H9 (cell line): Measurements from ENCODE around the gene SLC6A18. TPM values are rescaled to one million over a fixed set of nuclear protein-coding genes. Genes with fewer than 3 reads are reported as not detected.
A peak's percentile ranks its signal among the peaks of the same experiment; 100 is the strongest.

Experiments used
- DNase-seq: peaks from one replicate; pipeline ENCODE4 v3.0.0-alpha.2; 2017
- H2AFZ ChIP-seq: one replicate; pipeline ENCODE4 v1.6.1; 2013; ENCODE audit warnings: mild to moderate bottlenecking, low read length, control low read depth, moderate library complexity
- H2AK5ac ChIP-seq: 2 replicates; pipeline ENCODE4 v1.6.1; 2013; ENCODE audit warnings: low read length, control low read depth, mixed read lengths; ENCODE audit not compliant: insufficient read length
- H2BK120ac ChIP-seq: one replicate; pipeline ENCODE4 v1.6.1; 2013; ENCODE audit warnings: low read depth, mild to moderate bottlenecking, low read length, control low read depth, inconsistent platforms; ENCODE audit not compliant: poor library complexity, severe bottlenecking
- H2BK12ac ChIP-seq: 2 replicates; pipeline ENCODE4 v1.6.1; 2013; ENCODE audit warnings: low read length, control low read depth, mixed read lengths, low read depth; ENCODE audit not compliant: insufficient read length
- H2BK15ac ChIP-seq: 2 replicates; pipeline ENCODE4 v1.6.1; 2013; ENCODE audit warnings: low read depth, low read length, control low read depth
- H2BK20ac ChIP-seq: one replicate; pipeline ENCODE4 v1.6.1; 2013; ENCODE audit warnings: low read depth, mild to moderate bottlenecking, low read length, control low read depth, inconsistent platforms; ENCODE audit not compliant: poor library complexity, severe bottlenecking
- H2BK5ac ChIP-seq: 2 replicates; pipeline ENCODE4 v1.6.1; 2013; ENCODE audit warnings: low read length, control low read depth, mixed read lengths; ENCODE audit not compliant: insufficient read length
- H3K14ac ChIP-seq: 2 replicates; pipeline ENCODE4 v1.6.1; 2013; ENCODE audit warnings: low read length, control low read depth; ENCODE audit not compliant: insufficient read depth
- H3K18ac ChIP-seq: 2 replicates; pipeline ENCODE4 v1.6.1; 2013; ENCODE audit warnings: low read depth, mild to moderate bottlenecking, mixed read lengths, low read length, control low read depth; ENCODE audit not compliant: insufficient read length
- H3K23ac ChIP-seq: 2 replicates; pipeline ENCODE4 v1.6.1; 2013; ENCODE audit warnings: low read length, control low read depth, mixed read lengths, low read depth; ENCODE audit not compliant: insufficient read length
- H3K23me2 ChIP-seq: 2 replicates; pipeline ENCODE4 v1.6.1; 2013; ENCODE audit warnings: low read depth, mild to moderate bottlenecking, mixed read lengths, low read length, control low read depth; ENCODE audit not compliant: insufficient read length, poor library complexity, severe bottlenecking
- H3K27ac ChIP-seq: 2 replicates; pipeline ENCODE4 v1.5.1; 2013; ENCODE audit warnings: low read length, control low read depth, mixed read lengths, low read depth; ENCODE audit not compliant: insufficient read length
- H3K27me3 ChIP-seq: 2 replicates; pipeline ENCODE4 v1.6.1; 2013; ENCODE audit warnings: low read length, control low read depth, inconsistent platforms; ENCODE audit not compliant: insufficient read depth
- H3K4ac ChIP-seq: 2 replicates; pipeline ENCODE4 v1.6.1; 2013; ENCODE audit warnings: low read depth, mild to moderate bottlenecking, control low read depth, inconsistent platforms, low read length, moderate library complexity
- H3K4me1 ChIP-seq: 2 replicates; pipeline ENCODE4 v1.6.1; 2013; ENCODE audit warnings: low read length, control low read depth, inconsistent platforms; ENCODE audit not compliant: insufficient read depth
- H3K4me2 ChIP-seq: 2 replicates; pipeline ENCODE4 v1.6.1; 2013; ENCODE audit warnings: low read length, control low read depth, mixed read lengths; ENCODE audit not compliant: insufficient read length, insufficient read depth
- H3K56ac ChIP-seq: 2 replicates; pipeline ENCODE4 v1.6.1; 2013; ENCODE audit warnings: low read depth, mild to moderate bottlenecking, mixed read lengths, low read length, control low read depth; ENCODE audit not compliant: insufficient read length
- H3K79me1 ChIP-seq: 2 replicates; pipeline ENCODE4 v1.6.1; 2013; ENCODE audit warnings: low read depth, mild to moderate bottlenecking, moderate library complexity, low read length, control low read depth, inconsistent platforms; ENCODE audit not compliant: insufficient read depth, poor library complexity, severe bottlenecking
- H3K79me2 ChIP-seq: 2 replicates; pipeline ENCODE4 v1.6.1; 2013; ENCODE audit warnings: low read length, control low read depth, inconsistent platforms; ENCODE audit not compliant: insufficient read depth
- H3K9ac ChIP-seq: 2 replicates; pipeline ENCODE4 v1.6.1; 2013; ENCODE audit warnings: low read length, control low read depth, mixed read lengths; ENCODE audit not compliant: insufficient read length; ENCODE audit errors: extremely low read depth
- H3K9me3 ChIP-seq: one replicate; pipeline ENCODE4 v1.6.1; 2013; ENCODE audit warnings: low read depth, low read length, inconsistent platforms; ENCODE audit not compliant: control insufficient read depth
- H3T11ph ChIP-seq: one replicate; pipeline ENCODE4 v1.6.1; 2013; ENCODE audit warnings: mild to moderate bottlenecking, low read length, control low read depth, inconsistent platforms
- H4K20me1 ChIP-seq: one replicate; pipeline ENCODE4 v1.6.1; 2013; ENCODE audit not compliant: control insufficient read depth, insufficient read length, insufficient read depth
- H4K5ac ChIP-seq: 2 replicates; pipeline ENCODE4 v1.6.1; 2013; ENCODE audit warnings: low read depth, mild to moderate bottlenecking, mixed read lengths, low read length, control low read depth; ENCODE audit not compliant: insufficient read length
- H4K8ac ChIP-seq: replicated peaks from 2 replicates; pipeline ENCODE4 v1.6.1; 2013; ENCODE audit warnings: low read length, control low read depth, mixed read lengths, low read depth; ENCODE audit not compliant: insufficient read length
- H4K91ac ChIP-seq: 2 replicates; pipeline ENCODE4 v1.6.1; 2013; ENCODE audit warnings: low read depth, mild to moderate bottlenecking, moderate library complexity, mixed read lengths, low read length, control low read depth; ENCODE audit not compliant: insufficient read length
- H3K27ac Mint-ChIP-seq, 3 experiments: 2 replicates in 2 of 3; 3 replicates in 1 of 3; pipeline ENCODE4 v1.8.0; 2020 to 2021; ENCODE audit warnings: mixed read lengths in 3 of 3, mild to moderate bottlenecking in 1 of 3, moderate library complexity in 1 of 3
- H3K27me3 Mint-ChIP-seq: 2 replicates; pipeline ENCODE4 v1.8.0; 2021; ENCODE audit warnings: low read depth, mild to moderate bottlenecking, moderate library complexity, mixed read lengths
- H3K36me3 Mint-ChIP-seq, 3 experiments: 2 replicates in 2 of 3; 3 replicates in 1 of 3; pipeline ENCODE4 v1.8.0; 2020 to 2021; ENCODE audit warnings: low read depth in 3 of 3, mixed read lengths in 3 of 3; ENCODE audit not compliant: insufficient read depth in 1 of 3
- H3K4me1 Mint-ChIP-seq, 2 experiments: 2 replicates each; pipeline ENCODE4 v1.8.0; 2020; ENCODE audit warnings: mixed read lengths in 2 of 2
- H3K4me3 Mint-ChIP-seq, 2 experiments: 2 replicates in 1 of 2; 3 replicates in 1 of 2; pipeline ENCODE4 v1.8.0; 2020 to 2021; ENCODE audit warnings: mild to moderate bottlenecking in 2 of 2, mixed read lengths in 2 of 2, moderate library complexity in 1 of 2
- H3K9me3 Mint-ChIP-seq, 2 experiments: 2 replicates in 1 of 2; 3 replicates in 1 of 2; pipeline ENCODE4 v1.8.0; 2020; ENCODE audit warnings: mild to moderate bottlenecking in 2 of 2, mixed read lengths in 2 of 2, moderate library complexity in 1 of 2
- CTCF ChIP-seq: fragments of 200-600 bp; sonication (generic); conservative IDR thresholded peaks from 3 replicates; pipeline ENCODE4 v1.8.0; 2021; ENCODE audit warnings: antibody characterized with exemption, mild to moderate bottlenecking
- WGBS: extraction: QIAGEN DNeasy Blood & Tissue Kit; methylation state at CpG from one replicate; pipeline ENCODE4 v1.1.7; 2013; ENCODE audit warnings: missing lambda C conversion rate, low lambda C conversion rate, mixed read lengths; ENCODE audit not compliant: insufficient read length; ENCODE audit errors: extremely low coverage; 5-methylcytosine and 5-hydroxymethylcytosine counted together
- total RNA-seq: library from RNA; stranded (reverse); gene quantifications from 2 replicates; pipeline ENCODE4 v1.2.1, GENCODE V29; 2021

SLC6A18 gene
- total RNA-seq, 1 experiment from 2014 or later = not detected

GRCh38 chr5:1295650-1296037, 70.5 kb downstream of the SLC6A18 start:
- no peaks in the 10 kb centered on the region for H3K4me1 Mint-ChIP-seq
- H3K27me3 Mint-ChIP-seq = peaks cover 18% of the 10 kb centered on the region
- H3K36me3 Mint-ChIP-seq = peaks cover 0 to 9% (median 4%) of the 10 kb centered on the region in 3 experiments; a peak in 5 of 7 replicates
- no peak overlapping the region for H3K23ac ChIP-seq
- no peaks in the 10 kb centered on the region for H3K4me1 ChIP-seq
- no peak overlapping the region for H4K5ac ChIP-seq
- H3K9me3 ChIP-seq = no peaks in the 10 kb centered on the region
- no peak overlapping the region for H4K91ac ChIP-seq
- no peak for DNase-seq
- H2BK120ac ChIP-seq = no peak overlapping the region
- no peak overlapping the region for H2BK15ac ChIP-seq
- no peak overlapping the region for H2BK12ac ChIP-seq
- no peak overlapping the region for H3K9ac ChIP-seq
- peak overlapping the region; percentile 57 to 74 for H3K4me3 Mint-ChIP-seq
- H3K27ac Mint-ChIP-seq = no peak overlapping the region
- no peak for TF ChIP-seq CTCF
- no peaks in the 10 kb centered on the region for H3K79me2 ChIP-seq
- peak overlapping the region; percentile 70; the same call in 1 of the 2 replicates for H3K14ac ChIP-seq
- H3K9me3 Mint-ChIP-seq = no peaks in the 10 kb centered on the region; a peak in 1 of 5 replicates
- no peaks in the 10 kb centered on the region for H3K79me1 ChIP-seq
- no peak overlapping the region for H3K27ac ChIP-seq
- H2AFZ ChIP-seq = no peak overlapping the region
- no peaks in the 10 kb centered on the region for H3K27me3 ChIP-seq
- no peak overlapping the region for H2AK5ac ChIP-seq
- H3K4ac ChIP-seq = no peak overlapping the region
- peak overlapping the region; percentile 67 for H3K4me2 ChIP-seq
- no CpG with 5 or more reads among the region's 22 CpGs for WGBS
- no peak overlapping the region for H3K56ac ChIP-seq
- no peak overlapping the region for H4K8ac ChIP-seq
- H4K20me1 ChIP-seq = no peaks in the 10 kb centered on the region
- H2BK20ac ChIP-seq = no peak overlapping the region
- H3T11ph ChIP-seq = no peak overlapping the region
- H3K23me2 ChIP-seq = peaks cover 12% of the 10 kb centered on the region
- H2BK5ac ChIP-seq = no peak overlapping the region
- no peak overlapping the region for H3K18ac ChIP-seq

Other genes with a start within 250 kb of the SLC6A18 start
- 7.3 and 7.7 TPM in 2 replicates for gene NKD2, start 216.6 kb upstream of the SLC6A18 start, total RNA-seq
- 30.8 and 30.9 TPM in 2 replicates for gene SLC12A7, start 113.3 kb upstream of the SLC6A18 start, total RNA-seq
- not detected in 2 replicates for gene SLC6A19, start 23.8 kb upstream of the SLC6A18 start, total RNA-seq
- gene TERT, start 69.7 kb downstream of the SLC6A18 start, total RNA-seq = 13.3 and 15.5 TPM in 2 replicates
- 104 and 108 TPM in 2 replicates for gene CLPTM1L, start 119.7 kb downstream of the SLC6A18 start, total RNA-seq
- gene SLC6A3, start 220.1 kb downstream of the SLC6A18 start, total RNA-seq = 0.50 and 0.61 TPM in 2 replicates